NCI-H2227 (cell line): ENCODE data around the gene MCRIP2.
"Not testable (repeated sequence)": the region's sequence is repeated elsewhere in the genome, so short reads cannot be mapped to it uniquely, and the experiment has no call there.

Experiments used
- DNase-seq: peaks from one replicate; lab custom pipeline; 2025; ENCODE audit not compliant: unreplicated experiment; lab: John Stamatoyannopoulos, UW

The MCRIP2 gene

DNA sequence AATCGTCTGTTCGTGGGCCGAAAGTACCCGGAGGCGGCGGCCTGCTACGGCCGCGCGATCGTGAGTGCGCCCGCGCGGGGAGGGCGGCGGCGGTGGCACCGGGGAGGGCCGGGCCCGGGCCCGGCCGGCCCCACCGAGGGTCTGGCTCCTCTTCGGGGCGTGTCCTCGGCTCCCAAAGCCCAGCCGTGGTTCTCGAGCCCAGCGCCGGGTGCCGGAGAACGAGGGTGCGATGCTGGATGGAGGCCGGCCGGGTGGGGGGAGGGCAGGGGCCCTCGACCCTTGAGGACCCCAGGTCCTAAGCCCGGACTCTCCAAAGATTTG, 39.0 kb downstream of the MCRIP2 start:
- DNase-seq, result no peak

DNA sequence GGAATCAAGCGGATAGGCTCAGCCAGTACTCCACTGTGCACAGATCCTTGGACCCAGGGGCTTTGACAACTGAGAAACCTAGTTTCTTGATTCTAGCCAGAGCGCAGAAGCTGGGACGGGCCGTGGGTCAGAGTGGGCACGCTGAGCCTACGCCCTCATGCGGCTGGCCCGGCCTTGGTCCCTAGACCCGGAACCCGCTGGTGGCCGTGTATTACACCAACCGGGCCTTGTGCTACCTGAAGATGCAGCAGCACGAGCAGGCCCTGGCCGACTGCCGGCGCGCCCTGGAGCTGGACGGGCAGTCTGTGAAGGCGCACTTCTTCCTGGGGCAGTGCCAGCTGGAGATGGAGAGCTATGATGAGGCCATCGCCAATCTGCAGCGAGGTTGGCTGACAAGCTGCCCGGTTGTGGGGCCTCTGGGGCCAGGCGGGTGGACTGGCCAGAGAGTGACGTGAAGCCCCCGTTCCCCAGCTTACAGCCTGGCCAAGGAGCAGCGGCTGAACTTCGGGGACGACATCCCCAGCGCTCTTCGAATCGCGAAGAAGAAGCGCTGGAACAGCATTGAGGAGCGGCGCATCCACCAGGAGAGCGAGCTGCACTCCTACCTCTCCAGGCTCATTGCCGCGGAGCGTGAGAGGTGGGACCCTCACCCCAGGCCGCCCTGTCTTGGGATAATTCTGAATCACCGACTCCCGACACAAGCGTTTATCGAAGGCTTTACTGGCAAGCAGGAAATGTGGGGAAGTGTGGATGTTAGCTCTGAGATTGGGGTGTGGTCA, 39.5 kb downstream of the MCRIP2 start:
- peak; percentile 48 for DNase-seq

DNA sequence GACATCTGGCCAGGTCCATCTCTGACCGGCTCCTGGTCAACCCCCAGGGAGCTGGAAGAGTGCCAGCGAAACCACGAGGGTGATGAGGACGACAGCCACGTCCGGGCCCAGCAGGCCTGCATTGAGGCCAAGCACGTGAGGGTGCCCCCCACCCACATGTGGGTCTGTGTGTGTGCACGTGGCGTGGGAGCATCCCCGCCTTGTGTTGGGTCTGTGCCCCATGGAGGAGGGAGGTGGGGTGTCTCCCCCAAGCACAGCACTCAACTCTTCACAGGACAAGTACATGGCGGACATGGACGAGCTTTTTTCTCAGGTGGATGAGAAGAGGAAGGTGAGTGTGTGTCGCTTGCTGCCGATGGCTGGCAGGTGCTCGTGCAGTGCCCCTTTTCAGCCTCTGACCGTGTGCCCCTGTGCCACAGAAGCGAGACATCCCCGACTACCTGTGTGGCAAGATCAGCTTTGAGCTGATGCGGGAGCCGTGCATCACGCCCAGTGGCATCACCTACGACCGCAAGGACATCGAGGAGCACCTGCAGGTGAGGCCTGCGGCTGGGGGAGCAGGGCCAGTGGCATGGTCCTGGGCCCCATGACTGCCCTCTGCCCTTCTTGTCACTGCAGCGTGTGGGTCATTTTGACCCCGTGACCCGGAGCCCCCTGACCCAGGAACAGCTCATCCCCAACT, 40.3 kb downstream of the MCRIP2 start:
- DNase-seq, result no peak

DNA sequence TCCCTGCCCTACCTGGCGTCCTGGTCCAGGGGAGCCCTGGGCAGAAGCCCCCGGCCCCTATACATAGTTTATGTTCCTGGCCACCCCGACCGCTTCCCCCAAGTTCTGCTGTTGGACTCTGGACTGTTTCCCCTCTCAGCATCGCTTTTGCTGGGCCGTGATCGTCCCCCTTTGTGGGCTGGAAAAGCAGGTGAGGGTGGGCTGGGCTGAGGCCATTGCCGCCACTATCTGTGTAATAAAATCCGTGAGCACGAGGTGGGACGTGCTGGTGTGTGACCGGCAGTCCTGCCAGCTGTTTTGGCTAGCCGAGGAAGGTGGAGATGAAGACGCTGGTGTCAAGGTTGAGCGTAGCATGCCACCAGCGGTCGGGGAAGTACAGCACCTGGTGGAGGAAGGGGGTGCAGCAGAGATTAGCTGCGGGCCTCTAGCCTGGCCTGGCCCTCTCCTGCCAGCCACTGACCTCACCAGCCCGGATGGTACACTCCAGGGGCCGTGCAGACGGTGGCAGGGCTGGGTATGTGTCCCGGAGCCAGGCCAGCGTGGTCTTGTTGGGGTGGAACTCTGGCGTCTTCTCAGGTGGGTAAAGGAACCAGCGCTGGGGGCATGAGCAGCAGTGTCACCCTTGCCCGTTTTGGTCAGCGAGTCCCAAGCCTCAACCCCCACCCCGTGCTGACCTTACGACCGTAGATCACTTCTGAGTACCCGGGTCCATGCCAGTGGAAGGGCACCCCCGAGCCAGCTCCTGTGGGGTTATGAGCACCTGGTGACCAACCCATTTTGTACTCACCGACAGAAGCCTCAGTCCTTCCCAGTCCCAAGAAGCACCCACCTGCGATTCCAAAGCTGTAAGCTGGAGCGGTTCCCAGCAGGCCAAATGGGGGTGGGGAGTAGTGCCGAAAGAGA, 41.1 kb downstream of the MCRIP2 start:
- DNase-seq, result no peak

DNA sequence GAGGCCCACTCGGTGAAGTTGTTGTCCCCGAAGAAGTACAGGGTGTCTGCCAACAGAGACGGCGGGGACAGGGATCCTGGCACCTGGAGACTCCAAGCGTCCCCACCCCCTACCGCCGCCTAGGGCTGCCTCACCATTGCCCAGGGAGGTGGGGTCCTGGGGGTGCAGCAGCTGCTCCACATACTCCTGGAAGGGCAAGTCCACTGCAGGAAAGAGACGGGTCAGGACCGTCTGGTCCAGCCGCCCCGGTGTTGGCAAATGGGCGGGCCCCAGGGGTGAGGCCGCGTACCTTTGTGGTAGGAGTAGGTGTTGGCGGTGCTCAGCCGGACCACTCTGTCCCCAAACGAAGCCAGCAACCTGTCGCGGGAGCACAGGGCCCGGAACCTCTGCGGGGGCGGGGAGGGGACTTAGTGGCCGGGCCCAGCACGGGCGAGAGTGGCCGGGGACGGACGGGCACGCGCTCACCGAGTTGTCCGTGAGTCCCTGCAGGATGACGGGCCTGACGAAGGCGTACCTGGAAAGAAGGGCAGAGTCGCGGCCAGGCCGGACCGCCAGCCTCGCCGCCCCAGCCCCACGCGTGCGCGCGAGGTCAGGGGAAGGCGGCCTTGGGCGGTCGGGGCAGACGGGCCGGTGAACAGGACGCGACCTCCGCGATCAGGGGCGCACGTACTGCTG, 41.9 kb downstream of the MCRIP2 start:
- DNase-seq, result no peak

DNA sequence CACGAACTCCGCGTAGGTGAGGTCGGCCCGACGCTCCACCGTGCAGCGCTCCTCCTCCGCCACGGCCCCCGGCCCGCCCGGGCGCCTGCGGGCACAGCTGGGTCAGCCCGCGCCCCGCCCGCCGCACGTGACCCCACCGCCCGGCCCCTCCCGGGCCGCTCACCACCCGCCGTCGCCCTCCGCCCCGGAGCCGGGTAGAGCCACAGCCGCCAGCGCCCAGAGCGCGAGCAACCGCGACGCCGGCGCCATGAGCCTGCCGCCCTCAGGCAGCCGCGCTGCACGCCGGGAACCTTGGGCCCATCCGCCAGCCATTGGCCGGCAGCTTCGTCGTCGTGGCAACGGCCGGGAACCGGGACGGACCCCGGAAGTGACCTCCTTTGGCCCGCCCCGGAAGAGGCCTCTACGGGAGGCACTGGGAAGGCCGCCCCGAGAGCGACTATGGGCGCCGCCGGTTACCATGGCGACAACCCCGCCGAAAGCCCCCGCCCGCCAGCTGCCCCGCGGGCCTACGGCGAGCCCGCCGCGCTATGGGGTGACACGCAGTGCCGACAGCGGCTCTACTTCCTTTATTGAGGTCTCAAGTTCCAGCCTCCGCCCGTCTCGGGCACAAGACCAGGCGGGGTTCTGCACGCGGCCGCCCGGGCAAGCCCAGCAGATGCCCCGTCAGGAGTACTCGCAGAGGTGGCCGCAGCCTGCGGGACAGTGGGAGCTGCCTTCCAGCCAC, 42.6 kb downstream of the MCRIP2 start, which contains the start of gene JMJD8:
Gene JMJD8 (minus strand): TSS at position 264 of the 724 bp plus-strand sequence. CDS start 15 bp downstream, at position 249.
- DNase-seq, result peak; percentile 91

DNA sequence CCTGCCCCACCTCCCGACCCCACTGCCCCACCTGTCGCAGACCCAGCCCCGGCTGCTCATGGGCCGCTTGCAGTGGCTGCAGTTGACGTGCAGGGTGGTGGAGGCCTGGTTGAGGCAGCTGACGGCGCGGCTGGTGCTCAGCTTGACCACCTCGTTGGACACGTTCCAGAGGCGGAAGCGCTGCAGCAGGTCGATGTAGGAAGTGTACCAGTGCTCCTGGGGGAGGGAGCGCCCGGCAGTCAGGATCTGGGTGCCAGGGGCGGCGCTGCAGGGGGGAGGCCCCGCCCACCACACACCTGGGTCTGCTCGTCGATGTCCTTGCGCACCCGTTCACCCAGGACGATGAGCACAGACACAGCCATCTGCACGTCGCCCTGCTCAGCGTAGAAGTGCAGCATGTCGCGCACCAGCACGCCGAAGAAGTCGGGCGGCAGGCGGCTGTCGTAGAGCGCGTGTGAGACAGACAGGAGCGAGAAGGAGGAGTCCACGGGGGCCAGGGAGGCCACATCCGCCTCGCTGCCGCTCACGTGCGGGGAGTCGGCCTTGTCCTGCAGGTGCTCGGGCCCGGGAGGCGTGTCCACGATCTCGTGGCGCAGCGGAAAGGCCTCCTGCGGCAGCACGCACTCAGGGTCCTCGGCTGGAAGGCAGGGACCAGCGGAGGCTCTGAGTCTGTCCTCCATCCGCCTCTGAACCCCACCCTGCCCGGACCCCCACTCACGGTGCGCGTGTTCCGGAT, 43.5 kb downstream of the MCRIP2 start:
- DNase-seq, result no peak

DNA sequence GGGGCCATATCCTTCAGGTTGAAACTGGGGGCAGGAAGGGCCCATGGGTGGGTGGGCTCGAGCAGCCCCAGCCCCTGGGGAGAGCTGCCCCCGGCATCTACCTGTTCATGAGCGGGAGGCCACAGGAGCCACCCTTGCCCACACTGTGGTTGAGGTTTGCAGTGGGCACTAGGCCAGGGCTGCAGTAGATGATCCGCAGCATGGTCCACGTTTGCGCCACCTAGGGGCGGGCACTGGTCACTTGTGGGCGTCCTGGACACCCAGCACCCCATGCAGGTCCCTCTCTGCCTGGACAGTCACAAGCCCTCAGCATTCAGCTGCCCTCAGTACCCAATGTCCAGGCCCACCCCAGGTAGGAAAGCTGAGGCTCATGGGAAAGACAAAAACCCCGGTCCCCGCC, 44.3 kb downstream of the MCRIP2 start:
- peak; percentile 28 for DNase-seq

DNA sequence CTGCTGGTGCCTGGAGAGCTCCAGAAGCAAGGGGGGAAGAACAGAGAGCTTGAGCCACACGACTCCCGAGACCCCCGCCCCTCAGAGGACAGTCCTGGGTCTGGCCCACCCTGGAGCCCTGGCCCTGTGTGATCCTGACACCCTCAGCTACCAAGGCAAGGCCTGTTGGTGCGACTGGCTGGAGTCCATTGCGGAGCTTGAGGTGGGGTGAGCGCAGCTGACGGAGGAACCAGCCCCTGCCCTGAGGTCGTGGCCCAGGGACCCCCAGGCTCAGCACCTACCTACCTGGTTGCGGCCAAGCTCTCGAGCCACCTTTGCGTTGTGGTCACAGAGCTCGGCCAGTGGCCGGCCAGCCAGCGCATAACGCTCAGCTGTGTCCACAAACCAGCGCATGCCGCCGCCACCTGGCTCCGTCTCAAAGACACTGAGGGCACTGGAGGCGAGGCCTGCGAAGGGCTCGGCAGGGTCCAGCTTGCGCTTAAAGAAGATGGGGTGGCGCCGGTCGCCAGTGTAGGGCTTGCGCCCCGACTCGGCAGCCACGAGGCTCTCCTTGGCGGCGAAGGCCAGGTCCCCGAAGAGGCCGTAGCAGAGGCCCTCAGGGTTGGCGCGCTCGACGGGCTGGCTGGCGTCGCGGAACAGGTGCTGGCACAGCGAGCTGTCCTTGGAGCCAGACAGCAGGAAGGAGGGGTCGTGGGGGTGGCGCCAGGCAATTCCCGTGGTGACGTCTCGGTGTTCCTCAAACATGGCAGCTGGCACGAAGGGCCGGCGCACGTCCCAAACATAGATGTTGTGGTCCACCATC, 45.0 kb downstream of the MCRIP2 start:
- no peak for DNase-seq

DNA sequence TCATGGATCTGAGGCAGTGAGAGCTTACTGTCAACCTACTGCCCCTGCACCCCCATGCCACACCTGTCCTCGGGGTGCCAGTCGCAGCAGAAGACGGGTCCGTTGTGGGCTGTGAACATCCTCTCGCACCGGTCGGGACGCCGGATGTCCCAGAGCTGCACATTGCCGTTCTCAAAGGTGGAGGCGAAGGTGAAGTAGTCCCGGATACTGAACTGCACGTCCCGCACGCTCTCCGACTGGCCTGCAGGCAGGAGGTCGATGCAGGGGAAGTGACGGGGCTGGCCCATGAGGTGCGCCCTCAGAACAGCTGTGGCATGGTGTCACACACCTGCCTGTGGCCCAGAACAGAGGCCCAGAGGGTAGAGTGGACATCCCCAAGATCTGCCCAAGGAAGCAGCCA, 45.9 kb downstream of the MCRIP2 start:
- no peak for DNase-seq

DNA sequence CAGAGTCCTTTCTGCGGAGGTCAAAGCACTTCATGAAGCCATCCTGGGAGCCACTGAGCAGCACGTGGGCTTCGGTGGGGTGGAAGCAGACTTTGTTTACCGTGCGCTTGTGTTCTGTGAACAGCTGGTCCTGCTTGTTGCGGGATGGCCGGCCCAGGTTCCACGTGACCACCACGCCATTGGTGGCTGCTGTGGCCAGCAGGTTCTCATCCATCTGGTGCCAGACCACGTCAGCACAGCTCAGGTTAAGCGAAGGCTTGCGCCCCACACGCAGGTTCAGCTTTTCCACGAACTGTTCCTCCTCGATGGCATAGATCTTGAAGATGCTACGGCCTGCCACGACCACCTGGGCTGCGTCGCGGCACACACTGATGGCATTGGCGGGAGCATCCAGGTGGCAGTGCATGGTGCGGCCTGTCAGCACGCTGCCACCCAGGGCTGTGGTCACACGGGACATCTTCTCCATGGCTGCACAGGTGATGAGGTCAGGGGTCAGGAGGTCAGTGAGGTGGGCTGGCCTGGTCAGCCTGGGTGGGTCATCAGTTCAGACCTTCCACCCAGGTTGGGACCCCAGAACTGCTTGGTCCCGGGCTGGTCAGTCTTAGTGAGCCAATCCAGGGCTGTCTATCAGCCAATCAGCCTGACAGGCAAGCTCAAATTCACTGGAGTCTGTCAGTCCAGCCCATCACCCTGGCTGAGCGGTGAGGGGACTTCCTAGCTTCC, 47.7 kb downstream of the MCRIP2 start:
- no peak for DNase-seq

DNA sequence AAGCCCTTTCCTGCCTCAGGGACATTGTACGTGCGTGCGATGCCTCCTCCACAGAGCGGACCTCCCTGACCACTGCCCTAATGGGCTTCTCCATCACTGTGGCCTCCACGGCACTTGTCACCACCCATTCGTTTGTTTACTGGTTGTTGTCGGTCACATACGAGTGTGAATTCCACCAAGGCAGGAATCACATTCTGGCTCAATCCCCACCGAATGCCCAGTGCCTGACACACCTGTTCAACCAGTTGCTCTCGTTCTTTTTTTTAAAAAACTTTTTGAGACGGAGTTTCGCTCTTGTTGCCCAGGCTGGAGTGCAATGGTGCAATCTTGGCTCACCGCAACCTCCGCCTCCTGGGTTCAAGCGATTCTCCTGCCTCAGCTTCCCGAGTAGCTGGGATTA, 49.6 kb downstream of the MCRIP2 start:
- not testable (repeated sequence) for DNase-seq

DNA sequence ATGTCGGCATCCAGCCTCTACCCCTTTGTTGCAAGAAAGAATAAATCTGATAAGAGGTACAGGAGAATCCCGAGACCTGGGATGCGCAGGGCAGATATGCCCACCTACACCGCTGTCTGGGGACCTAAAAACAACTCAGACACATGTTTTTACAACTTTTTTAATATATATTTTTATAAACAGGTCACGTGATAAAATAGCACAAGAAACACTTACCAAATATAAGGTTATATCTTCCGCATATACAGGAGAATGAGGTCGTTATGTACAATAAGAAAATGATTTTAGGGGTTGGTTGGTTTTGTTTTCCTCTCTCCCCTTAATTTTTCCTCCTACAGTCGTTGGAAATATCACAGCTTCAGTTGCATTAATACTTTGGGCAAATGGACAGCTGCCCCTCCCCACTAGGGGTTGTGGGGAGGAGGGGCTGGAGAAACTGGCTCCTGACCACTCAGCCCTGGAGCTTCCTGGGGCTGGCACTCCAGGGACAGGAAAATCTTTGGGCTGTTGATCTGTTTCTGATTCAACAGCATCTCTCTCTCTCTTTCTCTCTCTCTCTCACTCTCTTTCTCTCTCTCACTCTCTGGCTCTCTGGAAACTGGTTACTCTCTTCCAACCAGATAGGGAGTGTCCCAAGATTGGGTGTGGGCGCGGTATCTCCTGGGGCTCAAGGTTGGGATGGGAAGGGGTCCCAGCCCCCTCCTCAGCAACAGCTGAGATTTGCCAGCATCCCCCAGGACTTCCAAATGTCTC, 50.9 kb downstream of the MCRIP2 start:
- no peak for DNase-seq

DNA sequence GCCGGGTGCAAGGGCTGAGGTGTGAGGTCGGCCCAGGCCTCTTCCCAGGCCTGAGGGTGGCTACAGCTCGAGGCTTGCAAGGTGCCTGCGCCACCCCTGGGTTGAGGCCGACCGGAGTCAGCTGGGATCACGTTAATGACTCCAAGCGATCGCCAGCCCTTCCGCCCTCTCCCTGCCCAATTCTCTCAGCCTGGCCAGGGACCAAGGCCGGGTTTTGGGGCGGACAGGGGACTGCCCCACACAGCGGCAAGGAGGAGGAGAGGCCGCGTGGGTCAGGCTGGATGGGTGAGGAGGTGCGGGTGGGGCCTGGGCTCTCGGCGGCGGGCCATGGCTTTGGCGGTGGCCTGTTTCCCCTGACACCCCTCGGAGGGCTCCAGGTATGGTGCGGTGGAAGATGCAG, 51.7 kb downstream of the MCRIP2 start:
- no peak for DNase-seq

DNA sequence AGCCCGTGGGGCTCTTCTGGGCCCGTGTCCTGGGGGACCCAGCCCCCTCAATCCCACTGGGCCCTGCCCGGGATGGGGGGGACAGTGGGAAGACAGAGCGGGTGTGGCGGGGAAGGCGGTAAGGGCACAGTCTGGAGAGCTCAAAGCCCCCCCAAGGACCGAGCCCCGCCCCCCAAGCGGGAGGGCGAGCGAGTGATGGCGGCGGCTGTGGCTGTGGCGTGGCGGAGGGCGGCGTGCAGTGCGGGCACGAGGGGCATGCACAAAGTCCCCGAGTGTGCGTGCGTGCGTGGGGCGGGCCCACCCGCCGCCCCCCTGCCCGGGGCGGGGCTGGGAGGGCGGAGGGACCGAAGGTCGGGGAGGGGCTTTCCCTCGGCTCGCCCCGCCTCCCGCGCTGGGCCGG, 52.1 kb downstream of the MCRIP2 start:
- no peak for DNase-seq

DNA sequence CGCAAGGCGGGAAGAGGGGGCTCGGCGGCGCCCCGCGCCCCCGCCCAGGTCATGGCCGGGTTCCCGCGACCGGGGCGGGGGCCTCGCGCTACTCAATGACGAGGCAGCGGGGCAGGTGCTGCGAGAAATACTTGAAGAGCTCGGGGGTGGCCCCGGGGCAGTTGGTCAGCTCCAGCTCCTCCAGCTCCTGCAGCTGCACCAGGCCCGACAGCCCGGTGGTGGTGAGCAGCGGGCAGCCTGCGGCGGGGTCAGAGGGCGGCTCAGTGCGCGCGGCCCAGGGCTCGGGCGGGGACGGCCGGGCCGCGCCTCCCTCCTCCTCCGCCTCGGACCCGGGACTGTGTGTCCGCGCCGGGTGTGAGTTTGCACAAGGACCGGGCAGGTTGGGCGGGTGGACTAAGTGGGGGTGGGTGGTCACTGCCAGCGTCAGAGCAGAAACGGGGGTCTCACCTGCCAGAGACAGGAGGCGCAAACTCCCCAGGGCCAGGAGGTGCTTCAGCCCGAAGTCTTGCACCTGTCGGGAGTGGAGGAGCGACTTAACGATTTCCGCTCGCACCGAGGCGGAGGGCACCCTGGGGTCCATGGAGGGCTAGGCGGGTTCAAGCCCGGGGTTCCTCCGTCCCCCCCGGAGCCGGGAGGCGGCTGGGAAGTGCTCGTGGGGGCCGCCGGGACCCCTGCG, 52.7 kb downstream of the MCRIP2 start:
- no peak for DNase-seq

DNA sequence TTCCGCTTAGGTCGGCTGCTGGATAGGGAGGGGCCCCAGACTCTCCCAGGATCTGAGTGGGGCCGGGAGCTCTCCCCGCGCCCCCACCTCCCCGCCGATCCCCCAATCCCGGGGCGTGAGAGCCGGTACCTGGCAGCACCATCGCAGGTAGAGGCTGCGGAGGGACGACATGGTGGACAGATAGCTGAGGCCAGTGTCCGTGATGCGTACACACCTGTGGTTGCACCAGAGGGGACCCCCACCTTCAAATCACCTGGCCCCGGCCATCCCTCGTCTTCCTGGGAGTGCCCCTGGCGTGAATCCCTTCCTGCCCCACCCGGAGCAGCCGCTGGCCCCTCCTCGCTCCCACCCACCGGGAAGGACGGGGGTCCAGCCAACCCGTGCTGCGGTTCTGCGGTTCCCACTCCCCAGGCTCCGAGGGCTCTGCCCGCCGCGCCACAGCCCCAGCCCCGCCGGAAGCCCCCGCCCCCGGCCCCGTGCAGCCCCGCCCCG, 53.3 kb downstream of the MCRIP2 start:
- DNase-seq, result no peak
